DMS153 (cell line): ENCODE data around the gene SLC15A4.

ENCODE experiments used
- DNase-seq: peaks from one replicate; lab custom pipeline; 2025; lab: John Stamatoyannopoulos, UW

SLC15A4 gene

GRCh38 chr12:128754275-128754674 is 69.5 kb downstream of the SLC15A4 start:
- DNase-seq, result no peak

GRCh38 chr12:128753438-128753837 is 70.3 kb downstream of the SLC15A4 start:
- no peak for DNase-seq

- DNase-seq, result no peak
Observed at GRCh38 chr12:128752386-128752785, 71.4 kb downstream of the SLC15A4 start.

GRCh38 chr12:128747441-128747840 is 76.3 kb downstream of the SLC15A4 start:
- no peak for DNase-seq

GRCh38 chr12:128745772-128746689 is 77.7 kb downstream of the SLC15A4 start:
- no peak for DNase-seq

- no peak for DNase-seq
Observed at GRCh38 chr12:128743916-128744315, 79.8 kb downstream of the SLC15A4 start.
